Measurements from ENCODE around the gene NOM1. TPM values are rescaled to one million over a fixed set of nuclear protein-coding genes. Genes with fewer than 3 reads are reported as not detected.

NOM1 gene
- total RNA-seq, 1 experiment from 2014 or later, result 28.8 TPM

GRCh38 chr7:157004521-157005455 is 55.3 kb downstream of the NOM1 start:
- no peak for DNase-seq (ENCODE audit: low spot score)

- DNase-seq (ENCODE audit: low spot score), result no peak
These were observed 56.1 kb downstream of the NOM1 start for GRCh38 chr7:157005456-157006204.

GRCh38 chr7:157006205-157006747 is 56.8 kb downstream of the NOM1 start:
- no peak for DNase-seq (ENCODE audit: low spot score)

GRCh38 chr7:157006829-157007469 is 57.4 kb downstream of the NOM1 start:
- no peak for DNase-seq (ENCODE audit: low spot score)

GRCh38 chr7:157007470-157008066 is 58.1 kb downstream of the NOM1 start:
- DNase-seq (ENCODE audit: low spot score), result peak; percentile 59

GRCh38 chr7:157008206-157009169 is 59.0 kb downstream of the NOM1 start:
- peak; percentile 31 for DNase-seq (ENCODE audit: low spot score)

GRCh38 chr7:157009170-157009777 is 59.8 kb downstream of the NOM1 start:
- DNase-seq (ENCODE audit: low spot score), result peak; percentile 82

GRCh38 chr7:157009778-157010587 is 60.5 kb downstream of the NOM1 start:
- no peak for DNase-seq (ENCODE audit: low spot score)

- peak; percentile 91 for DNase-seq (ENCODE audit: low spot score)
These were observed 61.2 kb downstream of the NOM1 start, which contains the start of gene MNX1 for GRCh38 chr7:157010588-157011332. Gene MNX1 (minus strand): TSS chr7:157010663. CDS start chr7:157010350, 313 bp downstream.

- DNase-seq (ENCODE audit: low spot score), result peak; percentile 66
These were observed 62.0 kb downstream of the NOM1 start for GRCh38 chr7:157011333-157012112.

- no peak for DNase-seq (ENCODE audit: low spot score)
These were observed 62.6 kb downstream of the NOM1 start for GRCh38 chr7:157012113-157012547.

- no peak for DNase-seq (ENCODE audit: low spot score)
These were observed 63.6 kb downstream of the NOM1 start for GRCh38 chr7:157013101-157013500.

- DNase-seq (ENCODE audit: low spot score), result peak; percentile 34
These were observed 64.4 kb downstream of the NOM1 start for GRCh38 chr7:157013602-157014549.

GRCh38 chr7:157014635-157015555 is 65.4 kb downstream of the NOM1 start:
- DNase-seq (ENCODE audit: low spot score), result no peak

- DNase-seq (ENCODE audit: low spot score), result no peak
These were observed 66.5 kb downstream of the NOM1 start for GRCh38 chr7:157016024-157016351.
